Kidney (tissue), 14 donors: ENCODE measurements around the gene PLIN3. TPM values are rescaled to one million over a fixed set of nuclear protein-coding genes. Genes with fewer than 3 reads are reported as not detected.

ENCODE experiments used
- DNase-seq, 5 donors: peaks; one replicate each; pipeline ENCODE4 v3.0.0-alpha.2; 2013 to 2020
- FAIRE-seq: peaks from 2 replicates; lab custom pipeline; 2012; peaks lifted over from hg19 to GRCh38; lab: Jason Lieb, UNC
- H3K27ac ChIP-seq, 2 donors: one replicate each; pipeline ENCODE4 v1.7.0; 2013; ENCODE audit warnings: low read depth in 2 of 2, low read length in 2 of 2, inconsistent platforms in 1 of 2
- H3K27me3 ChIP-seq: one replicate; pipeline ENCODE4 v1.7.1; 2013; ENCODE audit warnings: low read length, inconsistent platforms; ENCODE audit not compliant: control insufficient read depth, insufficient read depth
- H3K36me3 ChIP-seq, 3 donors: one replicate each; pipeline versions ENCODE4 v1.7.0 to v1.7.1; 2013; ENCODE audit warnings: low read length in 3 of 3, control low read depth in 1 of 3, inconsistent platforms in 1 of 3; ENCODE audit not compliant: insufficient read depth in 3 of 3, control insufficient read depth in 2 of 3
- H3K4me1 ChIP-seq, 3 donors: one replicate each; pipeline versions ENCODE4 v1.7.0 to v1.7.1; 2013; ENCODE audit warnings: low read length in 3 of 3, inconsistent platforms in 1 of 3, low read depth in 1 of 3; ENCODE audit not compliant: control insufficient read depth in 2 of 3, insufficient read depth in 2 of 3
- H3K4me3 ChIP-seq, 3 donors: one replicate each; pipeline versions ENCODE4 v1.7.0 to v1.8.1; 2013; ENCODE audit warnings: low read length in 3 of 3, control low read depth in 1 of 3, inconsistent platforms in 1 of 3
- H3K9ac ChIP-seq, 3 donors: one replicate each; pipeline versions ENCODE4 v1.7.0 to v1.7.1; 2013; ENCODE audit warnings: low read length in 3 of 3, control low read depth in 1 of 3, inconsistent platforms in 1 of 3
- H3K9me3 ChIP-seq, 3 donors: one replicate each; pipeline versions ENCODE4 v1.7.0 to v1.7.1; 2013; ENCODE audit warnings: low read length in 3 of 3, control low read depth in 1 of 3, inconsistent platforms in 1 of 3; ENCODE audit not compliant: control insufficient read depth in 2 of 3, insufficient read depth in 1 of 3
- intact Hi-C: fragments of 100-400 bp; cut with DNase I; formaldehyde crosslinking; loops from one replicate; pipeline ENCODE4 v1.11.1; 2022
- polyA plus RNA-seq: library from polyadenylated mRNA; stranded (reverse); fragments of 350-450 nt; fragmentation: Illumina TruSeq; extraction: RNeasy Lipid Tissue Mini Kit (QIAGEN cat#74804); gene quantifications from one replicate; pipeline ENCODE4 v1.2.3, GENCODE V29; 2014; ENCODE audit warnings: low read depth, low replicate concordance; ENCODE audit not compliant: insufficient read depth
- total RNA-seq: library from RNA; stranded (reverse); fragmentation: NEBNext Ultra II Directional; extraction: Animal tissue kit (Norgen Biotek cat#: 25700); gene quantifications from one replicate; pipeline ENCODE4 v1.2.1, GENCODE V29; 2021
- TF ChIP-seq, protein P1 (sequence below): IDR thresholded peaks from 3 replicates; pipeline ENCODE4 v1.5.1; 2012; ENCODE audit warnings: mild to moderate bottlenecking, moderate library complexity, borderline replicate concordance; ENCODE audit not compliant: insufficient read depth; ENCODE audit errors: extremely low read depth
- donor health status: control.
- donor health status: control.
- donor health status: control.
- donor health status: control.
- donor health status: control.
- donor health status: DM: yes; HTN: yes; CAD: no.
- donor health status: Normal renal cell carcinoma (clear cell type).

PLIN3 gene
- total and polyA plus RNA-seq, 2 donors from 2014 or later: 30.5 to 60.0 TPM

DNA sequence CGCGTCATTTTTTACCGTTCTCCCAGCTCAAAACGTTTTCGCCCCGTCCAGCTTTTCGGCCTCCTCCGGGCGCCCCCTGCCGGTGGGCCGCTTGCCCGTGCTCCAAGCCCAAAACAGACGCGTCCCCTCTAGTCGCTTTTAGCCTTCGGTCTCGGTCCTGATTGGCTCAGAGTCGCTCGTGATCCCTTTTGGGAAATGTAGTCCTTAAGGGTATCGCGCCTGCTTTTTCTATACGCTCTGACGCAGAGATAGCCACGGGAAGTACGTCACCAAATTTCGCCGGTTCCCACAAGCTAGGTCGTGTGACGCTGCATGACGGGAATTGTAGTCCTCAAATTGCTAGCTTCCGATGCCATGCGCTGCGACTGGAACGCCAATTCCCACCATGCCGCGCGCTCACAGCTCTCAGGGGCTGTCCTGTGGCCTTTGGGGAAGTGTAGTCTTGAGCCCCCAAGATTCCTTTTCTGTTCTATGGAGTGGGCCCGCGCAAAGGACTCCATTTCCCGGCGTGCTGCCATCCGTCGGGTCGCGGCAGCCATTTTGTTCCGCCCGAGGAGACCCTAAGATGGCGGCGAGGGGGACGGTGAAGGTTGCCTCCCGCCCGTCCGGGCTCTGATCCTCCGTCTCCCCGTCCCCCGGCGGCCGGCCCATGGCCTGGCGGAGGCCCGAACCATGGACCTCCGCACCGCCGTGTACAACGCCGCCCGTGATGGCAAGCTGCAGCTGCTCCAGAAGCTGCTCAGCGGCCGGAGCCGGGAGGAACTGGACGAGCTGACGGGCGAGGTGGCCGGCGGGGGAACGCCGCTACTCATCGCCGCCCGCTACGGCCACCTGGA, 76.1 kb downstream of the PLIN3 start, which contains the start of gene FEM1A:
FEM1A (plus strand) TSS at position 552 of the 836 bp plus-strand sequence; CDS start at position 673, 121 bp downstream.
- intact Hi-C loops: no loop called here

More for the DNA sequence above, 76.1 kb downstream of the PLIN3 start, which contains the start of gene FEM1A:
- Histone ChIP-seq H3K36me3 (peaks cover 0 to 8% (median 3%) of the 10 kb centered on the region in 3 donors), H3K9me3 (no peaks in the 10 kb centered on the region), H3K4me1 (peaks cover 0 to 23% (median 0%) of the 10 kb centered on the region in 3 donors), H3K9ac (peak within 1 kb of the TSS in 2 of 3 donors; percentile 69 to 76), H3K27ac (peak within 1 kb of the TSS; percentile 78 to 85), H3K4me3 (peak within 1 kb of the TSS; percentile 41 to 81 (median 52)), H3K27me3 (no peaks in the 10 kb centered on the region)
- TF ChIP-seq, protein P1, sequence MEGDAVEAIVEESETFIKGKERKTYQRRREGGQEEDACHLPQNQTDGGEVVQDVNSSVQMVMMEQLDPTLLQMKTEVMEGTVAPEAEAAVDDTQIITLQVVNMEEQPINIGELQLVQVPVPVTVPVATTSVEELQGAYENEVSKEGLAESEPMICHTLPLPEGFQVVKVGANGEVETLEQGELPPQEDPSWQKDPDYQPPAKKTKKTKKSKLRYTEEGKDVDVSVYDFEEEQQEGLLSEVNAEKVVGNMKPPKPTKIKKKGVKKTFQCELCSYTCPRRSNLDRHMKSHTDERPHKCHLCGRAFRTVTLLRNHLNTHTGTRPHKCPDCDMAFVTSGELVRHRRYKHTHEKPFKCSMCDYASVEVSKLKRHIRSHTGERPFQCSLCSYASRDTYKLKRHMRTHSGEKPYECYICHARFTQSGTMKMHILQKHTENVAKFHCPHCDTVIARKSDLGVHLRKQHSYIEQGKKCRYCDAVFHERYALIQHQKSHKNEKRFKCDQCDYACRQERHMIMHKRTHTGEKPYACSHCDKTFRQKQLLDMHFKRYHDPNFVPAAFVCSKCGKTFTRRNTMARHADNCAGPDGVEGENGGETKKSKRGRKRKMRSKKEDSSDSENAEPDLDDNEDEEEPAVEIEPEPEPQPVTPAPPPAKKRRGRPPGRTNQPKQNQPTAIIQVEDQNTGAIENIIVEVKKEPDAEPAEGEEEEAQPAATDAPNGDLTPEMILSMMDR: peak; percentile 98
- FAIRE-seq: peak; percentile 99
- peak; percentile 100 for DNase-seq

Other genes starting within 250 kb of the PLIN3 start
- 11.5 TPM for gene TNFAIP8L1, start 228.2 kb downstream of the PLIN3 start, total RNA-seq
- 16.0 TPM for gene TNFAIP8L1, start 228.2 kb downstream of the PLIN3 start, polyA plus RNA-seq
- gene MYDGF, start 197.3 kb downstream of the PLIN3 start, total RNA-seq: 75.8 TPM
- 85.5 TPM for gene MYDGF, start 197.3 kb downstream of the PLIN3 start, polyA plus RNA-seq
- 61.9 TPM for gene DPP9, start 143.8 kb downstream of the PLIN3 start, total RNA-seq
- 14.0 TPM for gene DPP9, start 143.8 kb downstream of the PLIN3 start, polyA plus RNA-seq
- 11.3 TPM for gene FEM1A, start 75.9 kb downstream of the PLIN3 start, total RNA-seq
- 4.6 TPM for gene FEM1A, start 75.9 kb downstream of the PLIN3 start, polyA plus RNA-seq
- gene TICAM1, start 36.0 kb downstream of the PLIN3 start, total RNA-seq: 23.0 TPM
- 9.9 TPM for gene TICAM1, start 36.0 kb downstream of the PLIN3 start, polyA plus RNA-seq
- gene ARRDC5, start 35.2 kb upstream of the PLIN3 start, total RNA-seq: 1.4 TPM
- not detected for gene ARRDC5, start 35.2 kb upstream of the PLIN3 start, polyA plus RNA-seq
- gene UHRF1, start 41.8 kb upstream of the PLIN3 start, total RNA-seq: 3.1 TPM
- gene UHRF1, start 41.8 kb upstream of the PLIN3 start, polyA plus RNA-seq: 0.19 TPM
- gene KDM4B, start 101.4 kb upstream of the PLIN3 start, total RNA-seq: 35.7 TPM
- 6.6 TPM for gene KDM4B, start 101.4 kb upstream of the PLIN3 start, polyA plus RNA-seq